ENCODE data around the gene C16orf90. TPM values are rescaled to one million over a fixed set of nuclear protein-coding genes. Genes with fewer than 3 reads are reported as not detected.
"Not testable (repeated sequence)": the region's sequence is repeated elsewhere in the genome, so short reads cannot be mapped to it uniquely, and the experiment has no call there.

C16orf90 gene
- total RNA-seq, 1 experiment from 2014 or later: not detected

DNA sequence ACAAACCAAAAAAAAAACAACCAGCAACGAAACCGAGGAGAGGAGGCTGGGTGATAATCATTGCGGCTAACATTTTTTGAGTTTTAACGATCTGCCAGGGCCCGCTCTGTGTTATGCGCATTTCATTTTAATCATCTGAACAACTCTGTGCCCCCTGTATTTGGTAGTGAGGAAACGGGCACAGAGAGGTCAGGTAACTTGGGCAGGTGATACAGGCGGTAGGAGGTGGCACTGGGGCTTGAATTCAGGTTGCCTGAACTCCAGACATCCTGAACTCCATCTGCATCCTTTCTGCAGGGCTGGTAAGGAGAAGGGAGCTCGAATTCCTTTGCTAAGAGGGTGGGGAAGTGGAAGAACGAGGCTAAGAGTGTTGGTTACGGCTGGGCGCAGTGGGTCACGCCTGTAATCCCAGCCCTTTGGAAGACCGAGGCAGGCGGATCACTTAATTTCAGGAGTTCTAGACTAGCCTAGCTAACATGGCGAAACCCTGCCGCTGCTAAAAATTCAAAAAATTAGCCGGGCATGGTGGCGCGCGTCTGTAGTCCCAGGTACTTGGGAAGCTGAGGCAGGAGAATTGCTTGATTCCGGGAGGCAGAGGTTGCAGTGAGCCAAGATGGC lies 6.6 kb upstream of the C16orf90 start:
- Histone ChIP-seq H3K4me3 (ENCODE audit: low read depth, low read length, poor library complexity, severe bottlenecking) (peak overlapping the region; percentile 96), H3K36me3 (ENCODE audit: insufficient read depth, low read length, poor library complexity, severe bottlenecking) (peaks cover 7% of the 10 kb centered on the region), H3K9me3 (ENCODE audit: low read depth, low read length, poor library complexity, severe bottlenecking) (no peaks in the 10 kb centered on the region), H3K27ac (ENCODE audit: low read depth, low read length, poor library complexity, severe bottlenecking) (no peak overlapping the region), H3K4me1 (ENCODE audit: insufficient read depth, low read length, poor library complexity, severe bottlenecking) (peaks cover 9% of the 10 kb centered on the region), H3K27me3 (replicated peaks; ENCODE audit: insufficient read depth, low read depth, low read length, poor library complexity) (no peaks in the 10 kb centered on the region)
- intact Hi-C loops (cut with micrococcal nuclease; ENCODE audit: unreplicated experiment): loop anchor here (2.0 to 10.0 kb wide), 2 partner anchors 237 to 313 kb away; partner anchors contain the start of gene OR1F1
- no TSS peak for BruUV-seq (replicated peaks)
- no peak for DNase-seq (ENCODE audit: low spot score)
- ChIA-PET POLR2A (ENCODE audit: low non-redundant PET) (interaction anchor here (0.7 kb wide), 1 partner anchor 235 kb away, joined by 3 read pairs; no protein-coding TSS in a partner anchor), CTCF (no interaction called here)
- TF ChIP-seq CTCF (conservative IDR thresholded peaks at IDR 0.05; ENCODE audit: low read depth, low read length) (no peak), EZH2 (IDR thresholded peaks at IDR 0.05; ENCODE audit: borderline replicate concordance, low read depth, low read length, poor library complexity, severe bottlenecking) (no peak)

DNA sequence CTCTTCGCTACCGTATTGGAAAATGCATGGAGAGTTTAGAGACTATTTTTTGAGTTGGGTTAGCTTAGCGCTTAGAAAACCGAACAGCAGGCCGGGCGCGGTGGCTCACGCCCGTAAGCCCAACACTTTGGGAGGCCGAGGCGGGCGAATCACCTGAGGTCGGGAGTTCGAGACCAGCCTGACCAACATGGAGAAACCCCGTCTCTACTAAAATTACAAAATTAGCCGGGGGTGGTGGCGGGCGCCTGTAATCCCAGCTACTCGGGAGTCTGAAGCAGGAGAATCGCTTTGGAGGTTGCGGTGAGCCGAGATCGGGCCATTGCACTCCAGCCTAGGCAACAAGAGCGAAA lies 6.1 kb upstream of the C16orf90 start:
- H3K4me3 ChIP-seq (ENCODE audit: low read depth, low read length, poor library complexity, severe bottlenecking): peak overlapping the region; percentile 96
- BruUV-seq (replicated peaks); H3K4me1 ChIP-seq (ENCODE audit: insufficient read depth, low read length, poor library complexity, severe bottlenecking); CTCF ChIA-PET; DNase-seq (ENCODE audit: low spot score); H3K36me3 ChIP-seq (ENCODE audit: insufficient read depth, low read length, poor library complexity, severe bottlenecking); H3K27me3 ChIP-seq (replicated peaks; ENCODE audit: insufficient read depth, low read depth, low read length, poor library complexity); H3K9me3 ChIP-seq (ENCODE audit: low read depth, low read length, poor library complexity, severe bottlenecking): not testable (repeated sequence)
- H3K27ac ChIP-seq (ENCODE audit: low read depth, low read length, poor library complexity, severe bottlenecking): peak overlapping the region; percentile 60
- intact Hi-C loops (cut with micrococcal nuclease; ENCODE audit: unreplicated experiment): loop anchor here (2.0 to 10.0 kb wide), 2 partner anchors 237 to 313 kb away; partner anchors contain the start of gene OR1F1
- POLR2A ChIA-PET (ENCODE audit: low non-redundant PET): interaction anchor here (0.7 kb wide), 1 partner anchor 234 kb away, joined by 3 read pairs; no protein-coding TSS in a partner anchor

- intact Hi-C loops (cut with micrococcal nuclease; ENCODE audit: unreplicated experiment): no loop called here
- no TSS peak for BruUV-seq (replicated peaks)
- Histone ChIP-seq H3K9me3 (ENCODE audit: low read depth, low read length, poor library complexity, severe bottlenecking) (no peaks in the 10 kb centered on the region), H3K4me3 (ENCODE audit: low read depth, low read length, poor library complexity, severe bottlenecking) (no peak overlapping the region), H3K4me1 (ENCODE audit: insufficient read depth, low read length, poor library complexity, severe bottlenecking) (peaks cover 9% of the 10 kb centered on the region), H3K36me3 (ENCODE audit: insufficient read depth, low read length, poor library complexity, severe bottlenecking) (no peaks in the 10 kb centered on the region), H3K27me3 (replicated peaks; ENCODE audit: insufficient read depth, low read depth, low read length, poor library complexity) (no peaks in the 10 kb centered on the region), H3K27ac (ENCODE audit: low read depth, low read length, poor library complexity, severe bottlenecking) (no peak overlapping the region)
- TF ChIP-seq CTCF (conservative IDR thresholded peaks at IDR 0.05; ENCODE audit: low read depth, low read length) (no peak), EZH2 (IDR thresholded peaks at IDR 0.05; ENCODE audit: borderline replicate concordance, low read depth, low read length, poor library complexity, severe bottlenecking) (no peak)
- POLR2A ChIA-PET (ENCODE audit: low non-redundant PET): no interaction called here
- CTCF ChIA-PET: no interaction called here
- DNase-seq (ENCODE audit: low spot score): no peak
Observed at GRCh38 chr16:3498988-3499387, 3.7 kb upstream of the C16orf90 start.

GRCh38 chr16:3497771-3498170 lies 2.5 kb upstream of the C16orf90 start:
- Histone ChIP-seq H3K27me3 (replicated peaks; ENCODE audit: insufficient read depth, low read depth, low read length, poor library complexity) (no peaks in the 10 kb centered on the region), H3K27ac (ENCODE audit: low read depth, low read length, poor library complexity, severe bottlenecking) (no peak overlapping the region), H3K36me3 (ENCODE audit: insufficient read depth, low read length, poor library complexity, severe bottlenecking) (no peaks in the 10 kb centered on the region), H3K4me1 (ENCODE audit: insufficient read depth, low read length, poor library complexity, severe bottlenecking) (peaks cover 9% of the 10 kb centered on the region), H3K9me3 (ENCODE audit: low read depth, low read length, poor library complexity, severe bottlenecking) (no peaks in the 10 kb centered on the region), H3K4me3 (ENCODE audit: low read depth, low read length, poor library complexity, severe bottlenecking) (no peak overlapping the region)
- ChIA-PET CTCF (no interaction called here), POLR2A (ENCODE audit: low non-redundant PET) (no interaction called here)
- no peak for TF ChIP-seq CTCF (conservative IDR thresholded peaks at IDR 0.05; ENCODE audit: low read depth, low read length)
- TF ChIP-seq EZH2 (IDR thresholded peaks at IDR 0.05; ENCODE audit: borderline replicate concordance, low read depth, low read length, poor library complexity, severe bottlenecking): no peak
- no peak for DNase-seq (ENCODE audit: low spot score)
- BruUV-seq (replicated peaks): no TSS peak
- intact Hi-C loops (cut with micrococcal nuclease; ENCODE audit: unreplicated experiment): no loop called here
